Psoas muscle (tissue), 8 donors: ENCODE measurements around the gene ADPRH. TPM values are rescaled to one million over a fixed set of nuclear protein-coding genes. Genes with fewer than 3 reads are reported as not detected.

ENCODE experiments used
- ATAC-seq, 4 donors: fragments of 200-7000 bp; cut with Tn5 transposase; one replicate each; pipeline ENCODE4 v1.9.1; 2020; ENCODE audit warnings: moderate library complexity in 3 of 4, mild to moderate bottlenecking in 2 of 4
- DNase-seq, 2 donors: peaks; one replicate each; pipeline ENCODE4 v3.0.0-alpha.2; 2020
- H3K27ac ChIP-seq: fragments of 200-600 bp; one replicate; pipeline ENCODE4 v1.8.0; 2022
- H3K27me3 ChIP-seq, 3 donors: fragments of 200-600 bp in 1 of 3; one replicate each; pipeline versions ENCODE4 v1.6.1 to v1.8.0; 2013 to 2022; ENCODE audit warnings: low read length in 2 of 3, mild to moderate bottlenecking in 2 of 3, moderate library complexity in 1 of 3; ENCODE audit not compliant: insufficient read depth in 3 of 3
- H3K36me3 ChIP-seq, 2 donors: fragments of 200-600 bp in 1 of 2; one replicate each; pipeline versions ENCODE4 v1.6.1 to v1.8.0; 2013 to 2022; ENCODE audit warnings: low read depth in 1 of 2, mild to moderate bottlenecking in 1 of 2, moderate library complexity in 1 of 2; ENCODE audit not compliant: insufficient read depth in 1 of 2
- H3K4me1 ChIP-seq: fragments of 200-600 bp; one replicate; pipeline ENCODE4 v1.8.0; 2022
- H3K4me3 ChIP-seq: fragments of 200-600 bp; one replicate; pipeline ENCODE4 v1.8.0; 2022; ENCODE audit warnings: mild to moderate bottlenecking
- H3K9me3 ChIP-seq: fragments of 200-600 bp; one replicate; pipeline ENCODE4 v1.8.0; 2022
- CTCF ChIP-seq: fragments of 200-600 bp; IDR thresholded peaks from one replicate; pipeline ENCODE4 v1.8.0; 2022; ENCODE audit warnings: antibody characterized with exemption
- WGBS, 3 donors: extraction: QIAGEN DNeasy Blood & Tissue Kit; methylation state at CpG; one replicate each; pipeline versions ENCODE4 v1.1.6 to v1.1.7; 2013; 5-methylcytosine and 5-hydroxymethylcytosine counted together
- intact Hi-C, 2 donors: fragments of 100-400 bp; cut with DNase I; formaldehyde crosslinking; loops; one replicate each; pipeline versions ENCODE4 v1.11.0 to v1.14.2; 2022
- polyA plus RNA-seq, 3 donors: library from polyadenylated mRNA; stranded (reverse); fragments of 200-250 nt; gene quantifications; one replicate each; pipeline ENCODE4 v1.2.3, GENCODE V29; 2013
- total RNA-seq, 4 donors: library from RNA; stranded (reverse); fragmentation: NEBNext Ultra II Directional in 2 of 4; extraction: Animal tissue kit (Norgen Biotek cat#: 25700) in 2 of 4; gene quantifications; one replicate each; pipeline versions ENCODE4 v1.2.1 to v1.2.4, GENCODE V29; 2021 to 2023
- donor health status: healthy with polysubstance abuse.
- donor health status: DM: no; HTN: no; CAD: no; lungs with moderate emphysema.
- donor health status: Bipolar disorder and iron deficiency.
- donor health status: healthy.
- donor health status: DM: yes; HTN: yes; CAD: no.
- donor health status: DM: no; HTN: no; CAD: no.
- donor health status: DM: no; HTN: no; CAD: no.
- donor health status: DM: yes; HTN: yes; CAD: no.

The ADPRH gene
- total and polyA plus RNA-seq, 7 donors = 5.2 to 16.9 (median 14.7) TPM

DNA sequence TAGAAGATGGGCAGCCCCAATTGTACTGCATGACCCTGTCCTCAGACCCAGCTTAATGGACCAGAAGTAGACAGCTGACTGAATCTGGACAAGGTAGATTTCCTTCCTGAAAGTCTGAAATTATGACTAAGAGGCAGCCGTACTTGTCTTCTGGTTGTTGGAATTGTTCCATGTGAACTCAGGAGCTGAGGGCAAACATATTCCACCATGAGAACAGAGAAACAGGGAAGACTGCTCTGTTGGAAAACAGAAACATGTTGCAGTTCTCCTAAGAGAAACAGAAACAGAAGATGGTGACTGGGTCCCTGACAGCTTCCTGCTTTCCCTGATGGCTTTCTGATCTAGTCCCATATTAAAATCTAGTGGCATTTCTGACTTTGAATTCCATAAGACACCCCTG is 57.0 kb downstream of the ADPRH start:
- ATAC-seq (no peak), DNase-seq (no peak)
- Histone ChIP-seq H3K27ac (peak overlapping the region; percentile 97), H3K36me3 (peaks cover 1 to 16% of the 10 kb centered on the region in 2 donors), H3K27me3 (no peaks in the 10 kb centered on the region), H3K4me1 (peaks cover 46% of the 10 kb centered on the region), H3K9me3 (no peaks in the 10 kb centered on the region), H3K4me3 (no peak overlapping the region)
- 8 to 15% (median 9%) methylated on average over 1 of the region's 1 CpG for WGBS, 3 donors
- intact Hi-C loops = loop anchor here in 1 of 2 donors (5.0 kb wide), 1 partner anchor 39 kb away; the partner anchor contains the start of gene PLA1A
- no peak for TF ChIP-seq CTCF

DNA sequence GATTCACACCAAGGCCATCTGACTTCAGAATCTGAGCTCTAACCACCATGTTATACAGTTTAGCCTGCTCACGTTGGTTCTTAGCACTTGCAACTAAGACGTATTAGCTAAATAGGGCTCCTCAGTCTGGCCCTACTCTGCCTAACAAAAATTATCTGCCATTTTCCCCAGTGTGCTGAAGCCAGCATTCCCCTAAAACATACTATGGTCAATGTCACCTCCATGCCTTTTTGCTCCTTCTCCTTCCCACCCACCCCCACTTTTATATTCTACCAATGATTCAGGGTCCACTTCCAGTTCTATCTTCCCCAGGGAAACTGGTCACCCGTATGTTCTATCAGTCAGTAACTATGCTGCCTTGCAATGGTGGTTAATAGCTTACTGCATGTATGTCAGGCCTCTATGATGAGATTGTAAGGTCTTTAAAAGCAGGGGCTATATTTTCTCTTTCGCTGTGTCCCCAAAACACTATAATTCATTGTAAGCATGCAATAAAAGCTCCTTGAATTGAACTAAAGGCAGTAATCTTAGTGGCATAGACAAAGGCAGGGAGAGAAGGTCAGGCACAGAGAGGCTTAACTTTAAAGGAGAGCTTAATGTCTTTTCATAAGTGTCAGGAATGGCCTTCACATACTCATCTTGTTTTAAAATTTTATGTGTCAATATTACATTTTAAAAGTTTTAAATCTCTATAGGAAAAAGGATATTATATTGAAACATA is 57.8 kb downstream of the ADPRH start:
- Histone ChIP-seq H3K36me3 (peaks cover 4 to 24% of the 10 kb centered on the region in 2 donors), H3K9me3 (no peaks in the 10 kb centered on the region), H3K4me1 (peaks cover 38% of the 10 kb centered on the region), H3K27ac (peak overlapping the region; percentile 97), H3K27me3 (no peaks in the 10 kb centered on the region), H3K4me3 (no peak overlapping the region)
- ATAC-seq = no peak
- 80 to 86% (median 82%) methylated on average over 4 of the region's 4 CpGs for WGBS, 3 donors
- intact Hi-C loops = loop anchor here in 1 of 2 donors (5.0 kb wide), 1 partner anchor 40 kb away; the partner anchor contains the start of gene PLA1A
- no peak for TF ChIP-seq CTCF
- DNase-seq = no peak

GRCh38 chr3:119637679-119638477 is 58.6 kb downstream of the ADPRH start:
- 33 to 45% (median 35%) methylated on average over 3 of the region's 3 CpGs for WGBS, 3 donors
- peak; percentile 64 to 77 (median 68) for ATAC-seq
- peak overlapping the region; percentile 47 for H3K4me3 ChIP-seq
- H3K27me3 ChIP-seq = no peaks in the 10 kb centered on the region
- no peaks in the 10 kb centered on the region for H3K9me3 ChIP-seq
- TF ChIP-seq CTCF = no peak
- intact Hi-C loops = loop anchor here (2.0 to 5.0 kb wide), 2 partner anchors 21 to 41 kb away; partner anchors contain the start of gene PLA1A (in 1 of the 2)
- peaks cover 4 to 32% of the 10 kb centered on the region in 2 donors for H3K36me3 ChIP-seq
- DNase-seq = no peak
- H3K27ac ChIP-seq = peak overlapping the region; percentile 97
- H3K4me1 ChIP-seq = peaks cover 39% of the 10 kb centered on the region

Other genes with a start within 250 kb of the ADPRH start
- 10 to 100 TPM in 2 of 4 donors, 1 to 10 TPM in 2; 7.5 to 15.6 (median 10.1) TPM for gene TMEM39A, start 115.9 kb upstream of the ADPRH start, total RNA-seq
- 10 to 100 TPM in 2 of 3 donors, 1 to 10 TPM in 1; 6.0 to 13.0 (median 11.0) TPM for gene TMEM39A, start 115.9 kb upstream of the ADPRH start, polyA plus RNA-seq
- 1 to 10 TPM; 3.8 to 5.4 (median 4.4) TPM for gene POGLUT1, start 110.5 kb upstream of the ADPRH start, total RNA-seq
- gene POGLUT1, start 110.5 kb upstream of the ADPRH start, polyA plus RNA-seq = 1 to 10 TPM; 3.1 to 4.3 (median 3.3) TPM
- gene TIMMDC1, start 80.9 kb upstream of the ADPRH start, total RNA-seq = 100 to 1,000 TPM; 147 to 198 (median 182) TPM
- gene TIMMDC1, start 80.9 kb upstream of the ADPRH start, polyA plus RNA-seq = 100 to 1,000 TPM in 2 of 3 donors, 10 to 100 TPM in 1; 98.8 to 311 (median 197) TPM
- gene CD80, start 19.9 kb upstream of the ADPRH start, total RNA-seq = under 1 TPM in 1 of 4 donors, not detected in 3; 0.22 TPM
- under 1 TPM in 2 of 3 donors, not detected in 1; 0.06 to 0.07 TPM for gene CD80, start 19.9 kb upstream of the ADPRH start, polyA plus RNA-seq
- gene PLA1A, start 18.4 kb downstream of the ADPRH start, total RNA-seq = 10 to 100 TPM in 1 of 4 donors, 1 to 10 TPM in 3; 2.3 to 11.7 (median 5.8) TPM
- gene PLA1A, start 18.4 kb downstream of the ADPRH start, polyA plus RNA-seq = 1 to 10 TPM; 1.1 to 2.5 (median 2.4) TPM
- 100 to 1,000 TPM; 103 to 205 (median 149) TPM for gene POPDC2, start 81.1 kb downstream of the ADPRH start, total RNA-seq
- 100 to 1,000 TPM in 1 of 3 donors, 10 to 100 TPM in 2; 30.7 to 140 (median 75.8) TPM for gene POPDC2, start 81.1 kb downstream of the ADPRH start, polyA plus RNA-seq
- gene COX17, start 97.9 kb downstream of the ADPRH start, total RNA-seq = 100 to 1,000 TPM in 3 of 4 donors, 10 to 100 TPM in 1; 89.5 to 180 (median 127) TPM
- 100 to 1,000 TPM; 166 to 330 (median 304) TPM for gene COX17, start 97.9 kb downstream of the ADPRH start, polyA plus RNA-seq
- under 1 TPM in 3 of 4 donors, not detected in 1; 0.52 to 0.88 (median 0.57) TPM for gene CFAP91, start 123.5 kb downstream of the ADPRH start, total RNA-seq
- under 1 TPM; 0.09 to 0.72 (median 0.13) TPM for gene CFAP91, start 123.5 kb downstream of the ADPRH start, polyA plus RNA-seq
- not detected for gene NR1I2, start 202.6 kb downstream of the ADPRH start, total RNA-seq
- under 1 TPM in 2 of 3 donors, not detected in 1; 0.03 to 0.05 TPM for gene NR1I2, start 202.6 kb downstream of the ADPRH start, polyA plus RNA-seq